IMR-90 (cell line): ENCODE measurements around the gene ZNF469. TPM values are rescaled to one million over a fixed set of nuclear protein-coding genes. Genes with fewer than 3 reads are reported as not detected.

Experiments used
- ATAC-seq: fragments of 200-7000 bp; cut with Tn5 transposase; 2 replicates; pipeline ENCODE4 v1.9.1; 2020; ENCODE audit warnings: low read depth, mild to moderate bottlenecking, moderate library complexity
- BruUV-seq: library from RNA; stranded (reverse); fragments of 400-500 nt; replicated peaks from 2 replicates; lab custom pipeline; 2021; lab: Mats Ljungman, UMichigan
- CTCF ChIA-PET: fragments of 300-600 bp; formaldehyde crosslinking; extraction: SDS; loops from one replicate; lab custom pipeline; 2021; ENCODE audit warnings: antibody characterized with exemption; lab: Yijun Ruan, JAX
- POLR2A ChIA-PET: fragments of 300-600 bp; sonication (Branson Sonifier 250); formaldehyde crosslinking; loops from one replicate; lab custom pipeline; 2022; ENCODE audit warnings: antibody characterized with exemption; ENCODE audit not compliant: unreplicated experiment; lab: Charles Lee
- DNase-seq: peaks from one replicate; pipeline ENCODE4 v3.0.0; 2013
- H2AFZ ChIP-seq: replicated peaks from 2 replicates; pipeline ENCODE3; 2013; ENCODE audit warnings: low read length, mild to moderate bottlenecking; ENCODE audit not compliant: poor library complexity
- H2AK5ac ChIP-seq: 2 replicates; pipeline ENCODE4 v1.6.1; 2013; ENCODE audit warnings: low read depth, low read length, inconsistent platforms
- H2AK9ac ChIP-seq: replicated peaks from 2 replicates; pipeline ENCODE3; 2013; ENCODE audit warnings: mild to moderate bottlenecking, low read depth, low read length, moderate library complexity; ENCODE audit not compliant: poor library complexity
- H2BK120ac ChIP-seq: 2 replicates; pipeline ENCODE4 v1.6.1; 2013; ENCODE audit warnings: low read depth, low read length, inconsistent platforms
- H2BK15ac ChIP-seq: 3 replicates; pipeline ENCODE4 v1.6.1; 2013; ENCODE audit warnings: low read depth, low read length, inconsistent platforms
- H2BK20ac ChIP-seq: 2 replicates; pipeline ENCODE4 v1.6.1; 2013; ENCODE audit warnings: low read depth, mild to moderate bottlenecking, inconsistent platforms, low read length, moderate library complexity
- H2BK5ac ChIP-seq: 2 replicates; pipeline ENCODE4 v1.6.1; 2013; ENCODE audit warnings: mild to moderate bottlenecking, low read depth, low read length, inconsistent platforms; ENCODE audit not compliant: poor library complexity, severe bottlenecking
- H3K14ac ChIP-seq: replicated peaks from 2 replicates; pipeline ENCODE4 v1.6.1; 2013; ENCODE audit warnings: low read depth, low read length, inconsistent platforms
- H3K18ac ChIP-seq: 2 replicates; pipeline ENCODE4 v1.6.1; 2013; ENCODE audit warnings: low read depth, low read length, control low read depth
- H3K23ac ChIP-seq: 2 replicates; pipeline ENCODE4 v1.6.1; 2013; ENCODE audit warnings: low read depth, low read length, inconsistent platforms
- H3K27ac ChIP-seq: 2 replicates; pipeline ENCODE4 v1.5.1; 2013; ENCODE audit warnings: mild to moderate bottlenecking, control low read depth, low read length; ENCODE audit not compliant: insufficient read depth
- H3K27me3 ChIP-seq: 2 replicates; pipeline ENCODE4 v1.6.1; 2013; ENCODE audit warnings: low read length; ENCODE audit not compliant: control insufficient read depth, insufficient read depth
- H3K36me3 ChIP-seq: 2 replicates; pipeline ENCODE4 v1.6.1; 2013; ENCODE audit warnings: low read length, mixed read lengths; ENCODE audit not compliant: control insufficient read depth, insufficient read depth
- H3K4ac ChIP-seq: 2 replicates; pipeline ENCODE4 v1.6.1; 2013; ENCODE audit warnings: low read depth, low read length, inconsistent platforms
- H3K4me1 ChIP-seq: 2 replicates; pipeline ENCODE4 v1.6.1; 2013; ENCODE audit warnings: low read length, mixed read lengths; ENCODE audit not compliant: control insufficient read depth, insufficient read depth
- H3K4me2 ChIP-seq: 2 replicates; pipeline ENCODE4 v1.6.1; 2013; ENCODE audit warnings: low read depth, mild to moderate bottlenecking, control low read depth, low read length, moderate library complexity
- H3K4me3 ChIP-seq: 2 replicates; pipeline ENCODE4 v1.5.1; 2013; ENCODE audit warnings: low read depth, mild to moderate bottlenecking, control low read depth, low read length, moderate library complexity; ENCODE audit not compliant: insufficient read depth
- H3K56ac ChIP-seq: 2 replicates; pipeline ENCODE4 v1.6.1; 2013; ENCODE audit warnings: low read length, inconsistent platforms; ENCODE audit not compliant: insufficient read depth; ENCODE audit errors: extremely low read depth
- H3K79me1 ChIP-seq, 2 experiments: 2 replicates each; pipeline ENCODE4 v1.6.1; 2013; ENCODE audit warnings: low read length in 2 of 2, inconsistent platforms in 1 of 2, low read depth in 1 of 2
- H3K9ac ChIP-seq: 2 replicates; pipeline ENCODE4 v1.6.1; 2013; ENCODE audit warnings: low read depth, low read length, control low read depth
- H3K9me1 ChIP-seq: 2 replicates; pipeline ENCODE4 v1.6.1; 2013; ENCODE audit warnings: low read length, inconsistent platforms; ENCODE audit not compliant: insufficient read depth
- H3K9me3 ChIP-seq: 2 replicates; pipeline ENCODE4 v1.6.1; 2013; ENCODE audit warnings: low read length; ENCODE audit not compliant: control insufficient read depth, insufficient read depth
- H4K20me1 ChIP-seq: 2 replicates; pipeline ENCODE4 v1.6.1; 2013; ENCODE audit warnings: low read length, inconsistent platforms; ENCODE audit not compliant: insufficient read depth
- H4K5ac ChIP-seq: 2 replicates; pipeline ENCODE4 v1.6.1; 2013; ENCODE audit warnings: mild to moderate bottlenecking, low read depth, low read length, control low read depth
- H4K8ac ChIP-seq, 2 experiments: 2 replicates each; pipeline ENCODE4 v1.6.1; 2013; ENCODE audit warnings: low read depth in 2 of 2, low read length in 2 of 2, control low read depth in 1 of 2, inconsistent platforms in 1 of 2
- H4K91ac ChIP-seq: 2 replicates; pipeline ENCODE4 v1.6.1; 2013; ENCODE audit warnings: low read depth, low read length, inconsistent platforms; ENCODE audit not compliant: insufficient read depth
- CHD1 ChIP-seq: IDR thresholded peaks from 2 replicates; pipeline ENCODE4 v1.6.1; 2012; ENCODE audit warnings: low read depth, low read length, improper control_type of control experiment
- CTCF ChIP-seq: conservative IDR thresholded peaks from 2 replicates; pipeline ENCODE4 v1.5.1; 2012; ENCODE audit warnings: mild to moderate bottlenecking, low read depth, low read length, improper control_type of control experiment
- FOS ChIP-seq: fragments of 150-350 bp; IDR thresholded peaks from 2 replicates; pipeline ENCODE4 v1.6.1; 2016; ENCODE audit warnings: low read depth, low read length
- POLR2A ChIP-seq: IDR thresholded peaks from 2 replicates; pipeline ENCODE4 v1.6.1; 2012; ENCODE audit warnings: mild to moderate bottlenecking, low read depth, low read length
- RAD21 ChIP-seq: IDR thresholded peaks from 2 replicates; pipeline ENCODE4 v1.6.1; 2012; ENCODE audit warnings: low read length, improper control_type of control experiment
- RCOR1 ChIP-seq: IDR thresholded peaks from 2 replicates; pipeline ENCODE4 v1.6.1; 2012; ENCODE audit warnings: mild to moderate bottlenecking, low read length, improper control_type of control experiment; ENCODE audit not compliant: insufficient replicate concordance
- WGBS, 2 experiments: methylation state at CpG; one replicate each; pipeline versions ENCODE4 v1.1.5 to v1.1.7; 2013; ENCODE audit warnings: missing lambda C conversion rate in 2 of 2; ENCODE audit not compliant: insufficient read length in 1 of 2; ENCODE audit errors: extremely low coverage in 2 of 2; 5-methylcytosine and 5-hydroxymethylcytosine counted together
- dilution Hi-C: fragments of 300-500 bp; cut with HindIII; formaldehyde crosslinking; loops from one replicate; pipeline ENCODE4 v1.14.3; 2018; ENCODE audit warnings: low sequenced_read_pairs; ENCODE audit not compliant: unreplicated experiment
- in situ Hi-C: fragments of 300-500 bp; cut with MboI; formaldehyde crosslinking; loops from 3 replicates; pipeline ENCODE4 v1.14.3; 2019; ENCODE audit warnings: low sequenced_read_pairs, inconsistent platforms, mixed read lengths
- intact Hi-C: fragments of 100-400 bp; cut with micrococcal nuclease; formaldehyde crosslinking; loops from 2 replicates; pipeline ENCODE4 v1.10.0; 2022
- polyA plus RNA-seq, 3 experiments: library from polyadenylated mRNA; depleted of rRNA; stranded (reverse); fragments of >200 nt; gene quantifications; 2 replicates each; pipeline ENCODE4 v1.2.3, GENCODE V29; 2012; ENCODE audit warnings: low replicate concordance in 1 of 3
- total RNA-seq: library from RNA; depleted of rRNA; stranded (reverse); fragments of >200 nt; gene quantifications from 2 replicates; pipeline ENCODE4 v1.2.3, GENCODE V29; 2012

The ZNF469 gene
- total and polyA plus RNA-seq, 2 of the 4 experiments (the other 2 are of a cell fraction) = 1.1 to 13.3 TPM

- Histone ChIP-seq H3K18ac (no peak overlapping the region), H3K4me2 (peak overlapping the region; percentile 94), H3K9ac (peak overlapping the region; percentile 97; the same call in 1 of the 2 replicates), H3K79me1 (peaks cover 7 to 85% of the 10 kb centered on the region in 2 experiments; a peak in 3 of 4 replicates), H4K5ac (peak overlapping the region; percentile 38; the same call in 1 of the 2 replicates), H3K36me3 (peaks cover 41% of the 10 kb centered on the region), H3K9me3 (no peaks in the 10 kb centered on the region), H2AK5ac (peak overlapping the region; percentile 100), H3K56ac (no peak overlapping the region), H2BK20ac (peak overlapping the region; percentile 57; the same call in 1 of the 2 replicates), H3K9me1 (peaks cover 58% of the 10 kb centered on the region), H4K91ac (peak overlapping the region; percentile 99), H3K23ac (peak overlapping the region; percentile 100), H4K8ac (peak overlapping the region; percentile 94 to 100; a peak in 3 of 4 replicates), H2BK5ac (peak overlapping the region; percentile 2), H3K4me3 (no peak overlapping the region), H3K4ac (peak overlapping the region; percentile 100), H2AFZ (no peak overlapping the region), H4K20me1 (peaks cover 62% of the 10 kb centered on the region), H3K27me3 (no peaks in the 10 kb centered on the region), H3K4me1 (peaks cover 54% of the 10 kb centered on the region), H2AK9ac (peak overlapping the region; percentile 100), H2BK15ac (peak overlapping the region; percentile 99; the same call in 1 of the 3 replicates), H2BK120ac (peak overlapping the region; percentile 98; the same call in 1 of the 2 replicates), H3K27ac (peak overlapping the region; percentile 98), H3K14ac (peak overlapping the region; percentile 100)
- no peak for ATAC-seq
- TF ChIP-seq CTCF = no peak
- TF ChIP-seq CHD1 = no peak
- TF ChIP-seq RAD21 = no peak
- no peak for TF ChIP-seq POLR2A
- TF ChIP-seq FOS = no peak
- TF ChIP-seq RCOR1 = no peak
- DNase-seq = no peak
- POLR2A ChIA-PET = no interaction called here
- CTCF ChIA-PET = no interaction called here
- in situ Hi-C loops = no loop called here
- 93% methylated on average over 2 of the region's 5 CpGs; no CpG with 5 or more reads in 1 of the 2 experiments for WGBS, 2 experiments
- dilution Hi-C loops = no loop called here
- BruUV-seq = no TSS peak
- intact Hi-C loops = loop anchor here (2.0 to 10.0 kb wide), 5 partner anchors 140 to 430 kb away; partner anchors contain the start of gene BANP
Measured at GRCh38 chr16:88385112-88385594, 2.4 kb downstream of the ZNF469 start.
